IgD-negative memory B cell (primary cell): ENCODE results near the gene CTNNAL1. TPM values are rescaled to one million over a fixed set of nuclear protein-coding genes. Genes with fewer than 3 reads are reported as not detected.

Experiments used
- H3K27ac Mint-ChIP-seq, 3 donors: one replicate each; pipeline ENCODE4 v1.8.0; 2020 to 2022; ENCODE audit warnings: mild to moderate bottlenecking in 3 of 3, mixed read lengths in 3 of 3, moderate library complexity in 1 of 3
- H3K27me3 Mint-ChIP-seq: one replicate; pipeline ENCODE4 v1.8.0; 2021; ENCODE audit warnings: mixed read lengths
- H3K36me3 Mint-ChIP-seq: one replicate; pipeline ENCODE4 v1.8.0; 2020; ENCODE audit warnings: mild to moderate bottlenecking, mixed read lengths
- H3K4me1 Mint-ChIP-seq, 3 donors: one replicate each; pipeline ENCODE4 v1.8.0; 2020 to 2022; ENCODE audit warnings: mixed read lengths in 3 of 3, mild to moderate bottlenecking in 1 of 3
- H3K4me3 Mint-ChIP-seq, 4 donors: one replicate each; pipeline ENCODE4 v1.8.0; 2020 to 2022; ENCODE audit warnings: mild to moderate bottlenecking in 4 of 4, mixed read lengths in 4 of 4, moderate library complexity in 3 of 4
- H3K9me3 Mint-ChIP-seq, 3 donors: one replicate each; pipeline ENCODE4 v1.8.0; 2020 to 2021; ENCODE audit warnings: mixed read lengths in 3 of 3, mild to moderate bottlenecking in 1 of 3
- polyA plus RNA-seq: library from polyadenylated mRNA; unstranded; fragments of 300-500 nt; fragmentation: Illumina TruSeq; gene quantifications from one replicate; pipeline ENCODE4 v1.2.3, GENCODE V29; 2021

CTNNAL1 gene
- polyA plus RNA-seq, 1 donor from 2014 or later: 1.1 TPM

GRCh38 chr9:109016132-109016531, 2.8 kb upstream of the CTNNAL1 start:
- H3K27ac Mint-ChIP-seq: peak overlapping the region in 1 of 3 donors; percentile 3
- H3K4me3 Mint-ChIP-seq: peak overlapping the region in 1 of 4 donors; percentile 88

GRCh38 chr9:109014608-109015280, 1.4 kb upstream of the CTNNAL1 start:
- H3K4me3 Mint-ChIP-seq: peak overlapping the region in 1 of 4 donors; percentile 88
- peaks cover 21 to 29% (median 29%) of the 10 kb centered on the region in 3 donors for H3K4me1 Mint-ChIP-seq
- H3K9me3 Mint-ChIP-seq: no peaks in the 10 kb centered on the region
- H3K36me3 Mint-ChIP-seq: no peaks in the 10 kb centered on the region
- H3K27me3 Mint-ChIP-seq: no peaks in the 10 kb centered on the region
- H3K27ac Mint-ChIP-seq: peak overlapping the region; percentile 21 to 65 (median 46)

More at GRCh38 chr9:109016132-109016531, 2.8 kb upstream of the CTNNAL1 start:
- Mint-ChIP-seq H3K9me3 (no peaks in the 10 kb centered on the region), H3K27me3 (no peaks in the 10 kb centered on the region), H3K36me3 (peaks cover 3% of the 10 kb centered on the region), H3K4me1 (peaks cover 21 to 29% (median 29%) of the 10 kb centered on the region in 3 donors)

- Mint-ChIP-seq H3K4me3 (peak overlapping the region; percentile 82 to 96 (median 91)), H3K9me3 (no peaks in the 10 kb centered on the region), H3K27ac (peak overlapping the region; percentile 21 to 68 (median 65)), H3K4me1 (peaks cover 21 to 29% (median 29%) of the 10 kb centered on the region in 3 donors), H3K27me3 (no peaks in the 10 kb centered on the region), H3K36me3 (no peaks in the 10 kb centered on the region)
Observed at GRCh38 chr9:109013679-109014607, 644 bp upstream of the CTNNAL1 start.

- Mint-ChIP-seq H3K4me1 (peaks cover 15 to 22% (median 20%) of the 10 kb centered on the region in 3 donors), H3K36me3 (no peaks in the 10 kb centered on the region), H3K4me3 (peak overlapping the region; percentile 85 to 98 (median 92)), H3K27ac (peak overlapping the region; percentile 15 to 93 (median 59)), H3K9me3 (no peaks in the 10 kb centered on the region), H3K27me3 (no peaks in the 10 kb centered on the region)
Observed at GRCh38 chr9:109012009-109012875, 1.1 kb downstream of the CTNNAL1 start.

- Mint-ChIP-seq H3K4me1 (peaks cover 13 to 18% (median 18%) of the 10 kb centered on the region in 3 donors), H3K27me3 (no peaks in the 10 kb centered on the region), H3K27ac (no peak overlapping the region), H3K36me3 (no peaks in the 10 kb centered on the region), H3K4me3 (peak overlapping the region in 2 of 4 donors; percentile 38 to 86), H3K9me3 (no peaks in the 10 kb centered on the region)
Observed at GRCh38 chr9:109011231-109011671, 2.0 kb downstream of the CTNNAL1 start.

- Mint-ChIP-seq H3K27ac (no peak overlapping the region), H3K4me3 (peak overlapping the region in 2 of 4 donors; percentile 38 to 86), H3K9me3 (no peaks in the 10 kb centered on the region), H3K27me3 (no peaks in the 10 kb centered on the region), H3K36me3 (no peaks in the 10 kb centered on the region), H3K4me1 (peaks cover 8 to 14% (median 13%) of the 10 kb centered on the region in 3 donors)
Observed at GRCh38 chr9:109010746-109011145, 2.6 kb downstream of the CTNNAL1 start.

- peaks cover 9% of the 10 kb centered on the region for H3K36me3 Mint-ChIP-seq
- H3K9me3 Mint-ChIP-seq: peaks cover 6 to 10% (median 6%) of the 10 kb centered on the region in 3 donors
- no peak overlapping the region for H3K27ac Mint-ChIP-seq
- no peaks in the 10 kb centered on the region for H3K27me3 Mint-ChIP-seq
- no peak overlapping the region for H3K4me3 Mint-ChIP-seq
- H3K4me1 Mint-ChIP-seq: no peaks in the 10 kb centered on the region
Observed at GRCh38 chr9:109005678-109006077, 7.6 kb downstream of the CTNNAL1 start.

GRCh38 chr9:109003116-109003515, 10.2 kb downstream of the CTNNAL1 start:
- Mint-ChIP-seq H3K9me3 (peaks cover 6 to 10% (median 6%) of the 10 kb centered on the region in 3 donors), H3K4me1 (no peaks in the 10 kb centered on the region), H3K4me3 (no peak overlapping the region), H3K36me3 (peaks cover 9% of the 10 kb centered on the region), H3K27me3 (no peaks in the 10 kb centered on the region), H3K27ac (no peak overlapping the region)

- H3K36me3 Mint-ChIP-seq: peaks cover 9% of the 10 kb centered on the region
- H3K9me3 Mint-ChIP-seq: peaks cover 6 to 10% (median 6%) of the 10 kb centered on the region in 3 donors
- H3K4me1 Mint-ChIP-seq: no peaks in the 10 kb centered on the region
- H3K27me3 Mint-ChIP-seq: no peaks in the 10 kb centered on the region
- no peak overlapping the region for H3K27ac Mint-ChIP-seq
- H3K4me3 Mint-ChIP-seq: no peak overlapping the region
Observed at GRCh38 chr9:109002141-109002540, 11.2 kb downstream of the CTNNAL1 start.

- no peak overlapping the region for H3K27ac Mint-ChIP-seq
- no peaks in the 10 kb centered on the region for H3K4me1 Mint-ChIP-seq
- peaks cover 6 to 10% (median 6%) of the 10 kb centered on the region in 3 donors for H3K9me3 Mint-ChIP-seq
- H3K4me3 Mint-ChIP-seq: no peak overlapping the region
- peaks cover 9% of the 10 kb centered on the region for H3K36me3 Mint-ChIP-seq
- no peaks in the 10 kb centered on the region for H3K27me3 Mint-ChIP-seq
Observed at GRCh38 chr9:109001275-109001676, 12.0 kb downstream of the CTNNAL1 start.

GRCh38 chr9:108997112-108997511, 16.2 kb downstream of the CTNNAL1 start:
- Mint-ChIP-seq H3K9me3 (no peaks in the 10 kb centered on the region), H3K4me3 (no peak overlapping the region), H3K27me3 (no peaks in the 10 kb centered on the region), H3K27ac (no peak overlapping the region), H3K36me3 (no peaks in the 10 kb centered on the region), H3K4me1 (no peaks in the 10 kb centered on the region)

- H3K27me3 Mint-ChIP-seq: no peaks in the 10 kb centered on the region
- H3K36me3 Mint-ChIP-seq: no peaks in the 10 kb centered on the region
- no peak overlapping the region for H3K27ac Mint-ChIP-seq
- H3K4me1 Mint-ChIP-seq: no peaks in the 10 kb centered on the region
- H3K4me3 Mint-ChIP-seq: no peak overlapping the region
- no peaks in the 10 kb centered on the region for H3K9me3 Mint-ChIP-seq
Observed at GRCh38 chr9:108996643-108997042, 16.7 kb downstream of the CTNNAL1 start.

GRCh38 chr9:108994695-108995094, 18.6 kb downstream of the CTNNAL1 start:
- H3K36me3 Mint-ChIP-seq: no peaks in the 10 kb centered on the region
- H3K4me3 Mint-ChIP-seq: no peak overlapping the region
- H3K27ac Mint-ChIP-seq: no peak overlapping the region
- H3K27me3 Mint-ChIP-seq: no peaks in the 10 kb centered on the region
- no peaks in the 10 kb centered on the region for H3K4me1 Mint-ChIP-seq
- H3K9me3 Mint-ChIP-seq: no peaks in the 10 kb centered on the region

- no peak overlapping the region for H3K4me3 Mint-ChIP-seq
- H3K4me1 Mint-ChIP-seq: no peaks in the 10 kb centered on the region
- no peaks in the 10 kb centered on the region for H3K36me3 Mint-ChIP-seq
- H3K9me3 Mint-ChIP-seq: peaks cover 0 to 3% (median 0%) of the 10 kb centered on the region in 3 donors
- H3K27ac Mint-ChIP-seq: no peak overlapping the region
- no peaks in the 10 kb centered on the region for H3K27me3 Mint-ChIP-seq
Observed at GRCh38 chr9:108991479-108991878, 21.8 kb downstream of the CTNNAL1 start.
